Sigmoid colon (tissue), 7 donors: ENCODE results near the gene STXBP5. TPM values are rescaled to one million over a fixed set of nuclear protein-coding genes. Genes with fewer than 3 reads are reported as not detected.
"Not testable (repeated sequence)": the region's sequence is repeated elsewhere in the genome, so short reads cannot be mapped to it uniquely, and the experiment has no call there.

Experiments used
- DNase-seq: peaks from one replicate; pipeline ENCODE4 v3.0.0-alpha.2; 2019
- H3K27ac ChIP-seq, 4 donors: fragments of 200-600 bp; sonication (generic); one replicate each; pipeline ENCODE4 v1.5.1; 2016 to 2019; ENCODE audit warnings: mild to moderate bottlenecking in 1 of 4
- H3K27me3 ChIP-seq, 3 donors: fragments of 200-600 bp; sonication (generic); one replicate each; pipeline ENCODE4 v1.5.1; 2019; ENCODE audit warnings: mild to moderate bottlenecking in 1 of 3
- H3K36me3 ChIP-seq, 4 donors: fragments of 200-600 bp; sonication (generic); one replicate each; pipeline ENCODE4 v1.5.1; 2016 to 2019
- H3K4me1 ChIP-seq, 4 donors: fragments of 200-600 bp; sonication (generic); one replicate each; pipeline ENCODE4 v1.5.1; 2017 to 2019
- H3K4me3 ChIP-seq, 4 donors: fragments of 200-600 bp; sonication (generic); one replicate each; pipeline ENCODE4 v1.5.1; 2017 to 2019; ENCODE audit warnings: mild to moderate bottlenecking in 2 of 4, moderate library complexity in 1 of 4
- H3K9me3 ChIP-seq, 4 donors: fragments of 200-600 bp in 3 of 4; sonication (generic) in 3 of 4; one replicate each; pipeline versions ENCODE4 v1.5.1 to v1.6.1; 2013 to 2019
- EP300 ChIP-seq, 4 donors: sonication (generic); formaldehyde crosslinking; IDR thresholded peaks; one replicate each; pipeline ENCODE4 v1.6.1; 2017; ENCODE audit warnings: antibody characterized with exemption in 4 of 4
- POLR2A ChIP-seq, 2 donors: fragments of 450-650 bp; IDR thresholded peaks; one replicate each; pipeline ENCODE4 v1.6.1; 2016; ENCODE audit warnings: antibody characterized with exemption in 2 of 2, mild to moderate bottlenecking in 2 of 2, moderate library complexity in 2 of 2
- POLR2AphosphoS5 ChIP-seq, 4 donors: sonication (generic); formaldehyde crosslinking; IDR thresholded peaks; one replicate each; pipeline ENCODE4 v1.6.1; 2017; ENCODE audit warnings: antibody characterized with exemption in 4 of 4
- WGBS, 2 donors: extraction: QIAGEN DNeasy Blood & Tissue Kit; methylation state at CpG; one replicate each; pipeline ENCODE4 v1.1.7; 2013; 5-methylcytosine and 5-hydroxymethylcytosine counted together
- intact Hi-C: fragments of 100-400 bp; cut with DNase I; formaldehyde crosslinking; loops from one replicate; pipeline ENCODE4 v1.15.1; 2023
- polyA plus RNA-seq, 3 donors: library from polyadenylated mRNA; stranded (reverse); fragments of 200-250 nt; gene quantifications; one replicate each; pipeline ENCODE4 v1.2.3, GENCODE V29; 2013
- total RNA-seq, 4 donors: library from RNA; depleted of rRNA; stranded (reverse); fragments of >200 nt; gene quantifications; one replicate each; pipeline ENCODE4 v1.1.0, GENCODE V29; 2016
- TF ChIP-seq, protein P1 (sequence below), 4 experiments: fragments of 450-650 bp in 3 of 4; fragments of 200-600 bp in 1 of 4; IDR thresholded peaks; one replicate each; pipeline ENCODE4 v1.5.1; 2016 to 2019; ENCODE audit warnings: antibody characterized with exemption in 4 of 4, mild to moderate bottlenecking in 3 of 4, moderate library complexity in 2 of 4
- donor health status: healthy with polysubstance abuse.
- donor health status: Bipolar disorder and iron deficiency.
- donor health status: healthy.

Gene STXBP5
- total and polyA plus RNA-seq, 7 donors: 16.0 to 34.3 (median 24.2) TPM

GRCh38 chr6:147248859-147249258, 44.6 kb downstream of the STXBP5 start:
- Histone ChIP-seq H3K4me3 (no peak overlapping the region), H3K4me1 (no peaks in the 10 kb centered on the region), H3K27ac (no peak overlapping the region), H3K27me3 (no peaks in the 10 kb centered on the region), H3K36me3 (peaks cover 0 to 17% (median 13%) of the 10 kb centered on the region in 4 donors), H3K9me3 (no peaks in the 10 kb centered on the region)
- DNase-seq: no peak
- intact Hi-C loops: no loop called here
- 96 to 97% methylated on average over 1 of the region's 1 CpG for WGBS, 2 donors
- TF ChIP-seq EP300 (IDR thresholded peaks at IDR 0.05) (no peak), POLR2A (IDR thresholded peaks at IDR 0.05) (no peak), POLR2AphosphoS5 (IDR thresholded peaks at IDR 0.05) (no peak)

GRCh38 chr6:147251072-147251471, 46.9 kb downstream of the STXBP5 start:
- no peak for TF ChIP-seq POLR2A (IDR thresholded peaks at IDR 0.05)
- TF ChIP-seq, protein P1, sequence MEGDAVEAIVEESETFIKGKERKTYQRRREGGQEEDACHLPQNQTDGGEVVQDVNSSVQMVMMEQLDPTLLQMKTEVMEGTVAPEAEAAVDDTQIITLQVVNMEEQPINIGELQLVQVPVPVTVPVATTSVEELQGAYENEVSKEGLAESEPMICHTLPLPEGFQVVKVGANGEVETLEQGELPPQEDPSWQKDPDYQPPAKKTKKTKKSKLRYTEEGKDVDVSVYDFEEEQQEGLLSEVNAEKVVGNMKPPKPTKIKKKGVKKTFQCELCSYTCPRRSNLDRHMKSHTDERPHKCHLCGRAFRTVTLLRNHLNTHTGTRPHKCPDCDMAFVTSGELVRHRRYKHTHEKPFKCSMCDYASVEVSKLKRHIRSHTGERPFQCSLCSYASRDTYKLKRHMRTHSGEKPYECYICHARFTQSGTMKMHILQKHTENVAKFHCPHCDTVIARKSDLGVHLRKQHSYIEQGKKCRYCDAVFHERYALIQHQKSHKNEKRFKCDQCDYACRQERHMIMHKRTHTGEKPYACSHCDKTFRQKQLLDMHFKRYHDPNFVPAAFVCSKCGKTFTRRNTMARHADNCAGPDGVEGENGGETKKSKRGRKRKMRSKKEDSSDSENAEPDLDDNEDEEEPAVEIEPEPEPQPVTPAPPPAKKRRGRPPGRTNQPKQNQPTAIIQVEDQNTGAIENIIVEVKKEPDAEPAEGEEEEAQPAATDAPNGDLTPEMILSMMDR (IDR thresholded peaks at IDR 0.05): no peak
- TF ChIP-seq EP300 (IDR thresholded peaks at IDR 0.05): no peak
- TF ChIP-seq POLR2AphosphoS5 (IDR thresholded peaks at IDR 0.05): no peak
- intact Hi-C loops: no loop called here
- no peak for DNase-seq
- H3K4me1 ChIP-seq: no peaks in the 10 kb centered on the region
- no peak overlapping the region for H3K27ac ChIP-seq
- no peak overlapping the region for H3K4me3 ChIP-seq
- no peaks in the 10 kb centered on the region for H3K9me3 ChIP-seq
- WGBS, 2 donors: 98% methylated on average over 16 of the region's 16 CpGs
- H3K27me3 ChIP-seq: no peaks in the 10 kb centered on the region
- peaks cover 0 to 17% (median 13%) of the 10 kb centered on the region in 4 donors for H3K36me3 ChIP-seq

GRCh38 chr6:147254929-147255473, 50.8 kb downstream of the STXBP5 start:
- H3K27me3 ChIP-seq, H3K9me3 ChIP-seq, H3K4me1 ChIP-seq, DNase-seq, H3K4me3 ChIP-seq, H3K27ac ChIP-seq, intact Hi-C loops: not testable (repeated sequence)
- H3K36me3 ChIP-seq: peaks cover 0 to 13% (median 12%) of the 10 kb centered on the region in 4 donors
- WGBS, 2 donors: 77 to 87% methylated on average over 6 of the region's 6 CpGs

GRCh38 chr6:147255948-147256674, 51.9 kb downstream of the STXBP5 start:
- no peaks in the 10 kb centered on the region for H3K27me3 ChIP-seq
- DNase-seq: no peak
- no peak overlapping the region for H3K27ac ChIP-seq
- H3K4me1 ChIP-seq: no peaks in the 10 kb centered on the region
- H3K4me3 ChIP-seq: no peak overlapping the region
- 96 to 98% methylated on average over 3 of the region's 3 CpGs for WGBS, 2 donors
- TF ChIP-seq EP300 (IDR thresholded peaks at IDR 0.05) (no peak), POLR2A (IDR thresholded peaks at IDR 0.05) (no peak), POLR2AphosphoS5 (IDR thresholded peaks at IDR 0.05) (no peak)
- TF ChIP-seq, protein P1 (IDR thresholded peaks at IDR 0.05): no peak
- H3K9me3 ChIP-seq: no peaks in the 10 kb centered on the region
- peaks cover 0 to 10% (median 9%) of the 10 kb centered on the region in 4 donors for H3K36me3 ChIP-seq
- intact Hi-C loops: no loop called here

DNA sequence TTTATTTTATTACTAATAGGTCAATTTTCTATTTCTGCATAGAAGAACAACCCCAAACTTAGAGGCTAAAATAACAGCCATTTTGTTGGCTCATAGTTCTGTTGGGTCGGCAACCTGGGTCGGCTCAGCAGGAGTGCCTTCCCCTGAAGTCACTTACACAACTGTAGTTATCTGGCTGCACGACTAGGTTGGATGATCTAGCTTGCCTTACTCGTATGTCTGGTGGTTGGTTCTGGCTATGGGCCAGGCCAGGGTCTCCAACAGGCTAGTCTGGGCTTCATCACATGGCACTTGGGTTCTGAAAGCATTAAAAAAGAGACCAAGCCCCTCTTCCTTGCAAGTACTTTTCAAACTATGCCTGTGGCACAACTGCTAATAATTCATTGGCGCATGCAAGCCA, 53.5 kb downstream of the STXBP5 start:
- H3K4me3 ChIP-seq: no peak overlapping the region
- no peaks in the 10 kb centered on the region for H3K4me1 ChIP-seq
- no peak for TF ChIP-seq EP300 (IDR thresholded peaks at IDR 0.05)
- no peak for TF ChIP-seq POLR2AphosphoS5 (IDR thresholded peaks at IDR 0.05)
- TF ChIP-seq, protein P1 (IDR thresholded peaks at IDR 0.05): no peak
- TF ChIP-seq POLR2A (IDR thresholded peaks at IDR 0.05): no peak
- no peaks in the 10 kb centered on the region for H3K9me3 ChIP-seq
- DNase-seq: no peak
- intact Hi-C loops: no loop called here
- H3K27ac ChIP-seq: no peak overlapping the region
- no peaks in the 10 kb centered on the region for H3K27me3 ChIP-seq
- WGBS, 2 donors: 92 to 96% methylated on average over 5 of the region's 5 CpGs
- no peaks in the 10 kb centered on the region for H3K36me3 ChIP-seq
